MCF 10A (cell line): ENCODE results near the gene ADAM29. TPM values are rescaled to one million over a fixed set of nuclear protein-coding genes. Genes with fewer than 3 reads are reported as not detected.
"Not testable (repeated sequence)": the region's sequence is repeated elsewhere in the genome, so short reads cannot be mapped to it uniquely, and the experiment has no call there.

Experiments used
- Bru-seq: library from RNA; stranded (reverse); fragments of 400-500 nt; gene quantifications from one replicate; lab custom pipeline; 2021; lab: Mats Ljungman, UMichigan
- BruChase-seq, 2 experiments: library from RNA; stranded (reverse); fragments of 400-500 nt; gene quantifications; one replicate each; lab custom pipeline; 2021; lab: Mats Ljungman, UMichigan
- BruUV-seq: library from RNA; stranded (reverse); fragments of 400-500 nt; replicated peaks from 2 replicates; lab custom pipeline; 2021; lab: Mats Ljungman, UMichigan
- CTCF ChIA-PET: fragments of 300-600 bp; sonication (Branson Sonifier 250); formaldehyde crosslinking; extraction: SDS; loops from one replicate; lab custom pipeline; 2021; ENCODE audit warnings: antibody characterized with exemption, inconsistent platforms; lab: Yijun Ruan, JAX
- POLR2A ChIA-PET: fragments of 300-600, 350-650 bp; sonication (Branson Sonifier 250); formaldehyde crosslinking; extraction: SDS; loops from one replicate; lab custom pipeline; 2020; ENCODE audit warnings: antibody characterized with exemption, inconsistent platforms; lab: Yijun Ruan, JAX
- DNase-seq: peaks from one replicate; pipeline ENCODE4 v3.0.0-alpha.2; 2018; ENCODE audit not compliant: unreplicated experiment
- H3K27ac Mint-ChIP-seq: one replicate; pipeline ENCODE4 v1.8.0; 2022; ENCODE audit warnings: mild to moderate bottlenecking, low read depth, mixed read lengths; ENCODE audit not compliant: unreplicated experiment
- H3K27me3 Mint-ChIP-seq: one replicate; pipeline ENCODE4 v1.8.0; 2022; ENCODE audit warnings: mixed read lengths; ENCODE audit not compliant: insufficient read depth, unreplicated experiment
- H3K36me3 Mint-ChIP-seq: one replicate; pipeline ENCODE4 v1.8.0; 2022; ENCODE audit warnings: mild to moderate bottlenecking, moderate library complexity, mixed read lengths; ENCODE audit not compliant: insufficient read depth, unreplicated experiment
- H3K4me1 Mint-ChIP-seq: one replicate; pipeline ENCODE4 v1.8.0; 2022; ENCODE audit warnings: mixed read lengths; ENCODE audit not compliant: insufficient read depth, unreplicated experiment
- H3K4me3 Mint-ChIP-seq: one replicate; pipeline ENCODE4 v1.8.0; 2022; ENCODE audit warnings: mild to moderate bottlenecking, moderate library complexity, mixed read lengths; ENCODE audit not compliant: unreplicated experiment
- H3K9me3 Mint-ChIP-seq: one replicate; pipeline ENCODE4 v1.8.0; 2022; ENCODE audit warnings: mixed read lengths; ENCODE audit not compliant: unreplicated experiment
- CTCF ChIP-seq: fragments of 200-600 bp; IDR thresholded peaks from one replicate; pipeline ENCODE4 v1.8.0; 2022; ENCODE audit warnings: antibody characterized with exemption, mild to moderate bottlenecking; ENCODE audit not compliant: unreplicated experiment
- intact Hi-C: fragments of 100-400 bp; cut with micrococcal nuclease; formaldehyde crosslinking; loops from 2 replicates; pipeline ENCODE4 v1.14.1; 2022
- long read RNA-seq: library from polyadenylated mRNA; stranded (forward); transcript quantifications from one replicate; pipeline ENCODE4 v2.0.0, GENCODE V29; 2022
- total RNA-seq: library from RNA; stranded (reverse); gene quantifications from 2 replicates; pipeline ENCODE4 v1.2.3, GENCODE V29; 2022

The ADAM29 gene
- total RNA-seq (not detected in 2 replicates), Bru-seq, nascent RNA (not detected), BruChase-seq, experiment 1, labeled RNA remaining after a 6-hour chase (percentile 2 among the genes with signal in this experiment), BruChase-seq, experiment 2, labeled RNA remaining after a 2-hour chase (not detected)
- long read RNA-seq = 0 reads

- Mint-ChIP-seq H3K4me3 (no peak within 1 kb of the TSS), H3K9me3 (peaks cover 7% of the 10 kb centered on the region), H3K27ac (no peak within 1 kb of the TSS), H3K36me3 (no peaks in the 10 kb centered on the region), H3K4me1 (no peaks in the 10 kb centered on the region), H3K27me3 (no peaks in the 10 kb centered on the region)
- ChIA-PET POLR2A (interaction anchor here (0.7 kb wide), 1 partner anchor 79 kb away, joined by 3 read pairs; no protein-coding TSS in a partner anchor), CTCF (interaction anchor here (0.7 kb wide), 1 partner anchor 15 kb away, joined by 3 read pairs; no protein-coding TSS in a partner anchor)
- TF ChIP-seq CTCF = no peak
- intact Hi-C loops = no loop called here
- no peak for DNase-seq
- BruUV-seq = no TSS peak
These were observed at the start of gene ADAM29 for GRCh38 chr4:174918058-174918457. ADAM29 (plus strand) TSS chr4:174918358; CDS start chr4:174975526, 57,168 bp downstream.

GRCh38 chr4:174869339-174869738 is 48.8 kb upstream of the ADAM29 start:
- no peak for TF ChIP-seq CTCF
- no TSS peak for BruUV-seq
- ChIA-PET POLR2A (no interaction called here), CTCF (no interaction called here)
- intact Hi-C loops = no loop called here
- Mint-ChIP-seq H3K36me3 (no peaks in the 10 kb centered on the region), H3K4me1 (no peaks in the 10 kb centered on the region), H3K27me3 (no peaks in the 10 kb centered on the region), H3K4me3 (no peak overlapping the region), H3K9me3 (no peaks in the 10 kb centered on the region), H3K27ac (no peak overlapping the region)
- peak; percentile 11 for DNase-seq

GRCh38 chr4:174870311-174870710 is 47.8 kb upstream of the ADAM29 start:
- ChIA-PET CTCF (interaction anchor here (0.7 kb wide), 1 partner anchor 1762 kb away, joined by 4 read pairs; no protein-coding TSS in a partner anchor), POLR2A (no interaction called here)
- Mint-ChIP-seq H3K27me3 (no peaks in the 10 kb centered on the region), H3K36me3 (no peaks in the 10 kb centered on the region), H3K9me3 (no peaks in the 10 kb centered on the region), H3K4me3 (no peak overlapping the region), H3K27ac (no peak overlapping the region), H3K4me1 (no peaks in the 10 kb centered on the region)
- intact Hi-C loops = loop anchor here (10.0 kb wide), 1 partner anchor 294 kb away; no protein-coding TSS in a partner anchor
- TF ChIP-seq CTCF = no peak
- no peak for DNase-seq
- no TSS peak for BruUV-seq

GRCh38 chr4:174871407-174871806 is 46.8 kb upstream of the ADAM29 start:
- ChIA-PET POLR2A (no interaction called here), CTCF (no interaction called here)
- Mint-ChIP-seq H3K9me3 (no peaks in the 10 kb centered on the region), H3K36me3 (no peaks in the 10 kb centered on the region), H3K4me3 (no peak overlapping the region), H3K4me1 (no peaks in the 10 kb centered on the region), H3K27ac (no peak overlapping the region), H3K27me3 (no peaks in the 10 kb centered on the region)
- DNase-seq = no peak
- no TSS peak for BruUV-seq
- intact Hi-C loops = loop anchor here (10.0 kb wide), 1 partner anchor 293 kb away; no protein-coding TSS in a partner anchor
- TF ChIP-seq CTCF = no peak

- H3K9me3 Mint-ChIP-seq, POLR2A ChIA-PET, DNase-seq, H3K27me3 Mint-ChIP-seq, H3K4me1 Mint-ChIP-seq, H3K36me3 Mint-ChIP-seq, BruUV-seq, H3K27ac Mint-ChIP-seq, CTCF ChIA-PET, H3K4me3 Mint-ChIP-seq: not testable (repeated sequence)
- intact Hi-C loops = loop anchor here (10.0 kb wide), 1 partner anchor 292 kb away; no protein-coding TSS in a partner anchor
These were observed 45.0 kb upstream of the ADAM29 start for GRCh38 chr4:174873146-174873545.
